HG03064 (cell line): Measurements from ENCODE around the gene ZDHHC3.

Experiments
- ATAC-seq: cut with Tn5 transposase; IDR thresholded peaks from one replicate; pipeline ENCODE4 v1.9.1; 2021; ENCODE audit warnings: low read depth; ENCODE audit not compliant: unreplicated experiment

The ZDHHC3 gene, protein sequence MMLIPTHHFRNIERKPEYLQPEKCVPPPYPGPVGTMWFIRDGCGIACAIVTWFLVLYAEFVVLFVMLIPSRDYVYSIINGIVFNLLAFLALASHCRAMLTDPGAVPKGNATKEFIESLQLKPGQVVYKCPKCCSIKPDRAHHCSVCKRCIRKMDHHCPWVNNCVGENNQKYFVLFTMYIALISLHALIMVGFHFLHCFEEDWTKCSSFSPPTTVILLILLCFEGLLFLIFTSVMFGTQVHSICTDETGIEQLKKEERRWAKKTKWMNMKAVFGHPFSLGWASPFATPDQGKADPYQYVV

DNA sequence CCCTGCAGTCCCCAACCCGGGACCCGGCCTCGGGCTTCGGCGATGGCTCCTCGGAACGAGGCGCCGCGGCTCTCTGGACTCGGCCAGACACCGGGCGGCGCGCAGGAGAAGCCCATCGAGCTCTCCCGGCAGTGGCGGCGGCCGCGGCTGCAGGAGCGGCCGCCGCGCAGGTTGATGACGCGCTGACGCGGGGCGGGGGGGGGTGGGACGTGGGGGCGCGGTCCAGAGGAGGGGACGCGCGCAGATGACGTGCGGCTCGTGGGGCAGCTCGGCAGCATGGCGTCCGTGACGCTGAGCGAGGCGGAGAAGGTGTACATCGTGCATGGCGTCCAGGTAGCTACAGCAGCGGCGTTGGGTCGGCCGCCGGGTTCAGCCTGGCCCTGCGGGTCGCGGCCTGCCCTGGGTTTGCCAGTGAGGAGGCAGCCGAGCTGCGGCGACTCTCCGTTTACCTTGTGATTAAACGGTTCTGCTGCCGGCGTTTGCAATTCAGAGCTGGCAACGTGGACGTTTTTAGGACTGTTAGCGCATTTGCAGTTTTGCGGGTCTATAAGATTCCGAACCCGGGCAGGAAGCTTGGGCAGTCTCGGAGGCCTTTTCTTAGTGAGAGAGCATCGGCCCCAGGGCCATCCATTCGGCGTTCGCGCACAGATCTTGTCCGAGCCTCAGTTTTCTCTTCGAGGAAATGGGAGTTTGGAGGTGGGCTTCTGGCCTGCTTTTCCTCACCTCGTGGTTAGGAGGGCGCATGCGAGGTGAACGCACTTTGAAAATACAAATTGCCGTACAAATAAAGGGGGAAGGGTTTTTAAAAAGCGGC, at the start of gene ZDHHC3, which contains the start of gene EXOSC7:
TSS of gene ZDHHC3 (minus strand) at position 173 of the 814 bp plus-strand sequence. CDS start 16,738 bp downstream, outside the sequence.
TSS of gene EXOSC7 (plus strand) at position 243 of the 814 bp plus-strand sequence. CDS start at position 277, 34 bp downstream.
- ATAC-seq = peak; percentile 59

DNA sequence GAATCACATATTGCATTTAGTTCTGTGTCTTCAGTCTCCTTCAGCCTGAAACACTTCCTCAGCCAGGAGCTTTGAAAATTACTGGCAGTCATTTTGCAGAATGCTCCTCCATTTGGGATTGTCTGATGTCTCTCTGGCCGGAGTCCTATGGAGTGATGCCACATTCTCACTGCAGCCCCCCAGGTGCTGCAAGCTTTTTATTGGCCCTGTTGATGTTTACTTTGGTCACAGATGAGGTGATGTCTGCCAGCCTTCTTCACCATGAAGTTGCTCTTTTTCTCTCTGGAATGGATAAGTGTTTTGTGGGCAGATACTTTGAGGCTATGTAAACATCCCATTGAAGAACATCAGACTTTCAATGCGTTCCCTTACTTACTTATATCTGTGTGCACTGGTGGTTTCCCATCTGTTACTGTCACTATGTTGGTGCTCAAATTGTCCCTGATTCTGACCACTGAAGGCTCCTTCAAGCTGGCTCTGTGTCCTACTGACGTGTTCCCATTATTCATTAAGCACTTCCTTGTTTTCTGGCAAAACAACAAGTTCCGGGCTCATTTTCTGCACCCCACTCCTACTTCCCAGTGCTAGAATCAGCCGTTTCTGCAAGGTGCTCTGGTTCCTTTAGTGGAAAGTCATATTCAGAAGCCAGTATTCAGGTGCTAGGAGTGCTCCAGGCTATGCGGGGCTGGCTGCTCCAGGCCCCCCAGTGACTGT, 48.7 kb upstream of the ZDHHC3 start:
- no peak for ATAC-seq

DNA sequence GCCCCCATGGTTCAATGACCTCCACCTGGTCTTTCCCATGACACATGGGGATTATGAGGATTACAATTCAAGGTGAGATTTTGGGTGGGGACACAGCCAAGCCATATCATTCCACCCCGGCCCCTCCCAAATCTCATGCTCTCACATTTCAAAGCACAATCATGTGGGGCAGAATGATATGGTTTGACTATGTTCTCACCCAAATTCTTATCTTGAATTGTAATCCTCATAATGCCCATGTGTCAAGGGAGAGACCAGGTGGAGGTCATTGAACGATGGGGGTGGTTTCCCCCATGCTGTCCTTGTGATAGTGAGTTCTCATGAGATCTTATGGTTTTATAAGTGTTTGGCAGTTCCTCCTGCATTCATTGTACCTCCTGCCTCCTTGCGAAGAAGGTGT, 47.7 kb upstream of the ZDHHC3 start:
- ATAC-seq = no peak

DNA sequence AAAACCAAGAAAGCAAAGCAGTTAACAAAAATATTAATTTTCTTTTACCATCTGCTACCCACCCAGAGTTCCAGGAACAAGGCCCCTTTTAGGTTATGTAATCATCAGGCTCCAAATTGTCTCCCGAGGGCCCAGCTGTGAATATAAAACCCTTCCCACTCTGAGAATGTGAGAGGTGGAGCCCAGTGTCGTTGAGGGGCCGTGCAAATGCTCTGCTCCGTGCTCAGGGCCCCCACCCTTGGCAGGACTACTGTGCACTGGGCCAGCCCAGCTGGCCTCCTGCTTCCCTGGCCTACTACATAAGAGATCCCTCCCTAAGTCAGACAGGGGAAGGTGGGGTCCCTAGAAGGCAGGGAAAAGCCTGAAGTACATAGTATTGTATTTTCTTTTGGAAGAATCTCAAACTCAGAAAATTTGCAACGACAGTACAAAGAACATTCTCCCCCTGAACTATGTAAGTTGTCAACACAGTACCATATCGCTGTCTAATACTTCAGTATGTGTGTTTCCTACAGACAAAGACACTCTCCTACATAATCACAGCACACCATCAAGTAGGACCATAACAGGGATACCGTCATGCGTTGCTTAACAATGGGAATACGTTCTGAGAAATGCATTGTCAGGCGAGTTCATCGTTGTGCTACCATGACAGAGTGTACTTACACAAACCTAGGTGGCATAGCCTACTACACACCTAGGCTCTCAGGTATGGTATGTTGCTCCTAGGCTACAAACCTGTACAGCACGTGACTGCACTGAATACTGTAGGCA, 45.7 kb upstream of the ZDHHC3 start:
- ATAC-seq = no peak

DNA sequence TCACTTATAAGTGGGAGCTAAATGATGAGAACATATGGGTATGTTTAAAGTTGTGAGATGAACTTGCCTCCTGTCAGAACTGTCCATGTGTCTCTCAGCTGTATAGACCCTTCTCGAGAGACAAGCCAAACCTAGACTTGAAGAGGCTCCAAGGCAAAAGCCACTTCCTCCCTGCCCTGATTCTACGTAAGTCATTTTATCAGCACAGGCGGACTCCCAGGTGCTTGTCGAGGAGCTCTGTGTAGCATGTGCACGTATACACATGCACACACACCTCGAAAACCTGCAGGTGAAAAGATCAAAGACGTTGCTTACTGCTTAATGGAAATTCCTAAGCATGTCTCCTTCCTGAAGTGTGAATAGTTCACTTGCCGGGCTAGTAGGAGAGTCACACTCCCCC, 44.6 kb upstream of the ZDHHC3 start:
- ATAC-seq = no peak

DNA sequence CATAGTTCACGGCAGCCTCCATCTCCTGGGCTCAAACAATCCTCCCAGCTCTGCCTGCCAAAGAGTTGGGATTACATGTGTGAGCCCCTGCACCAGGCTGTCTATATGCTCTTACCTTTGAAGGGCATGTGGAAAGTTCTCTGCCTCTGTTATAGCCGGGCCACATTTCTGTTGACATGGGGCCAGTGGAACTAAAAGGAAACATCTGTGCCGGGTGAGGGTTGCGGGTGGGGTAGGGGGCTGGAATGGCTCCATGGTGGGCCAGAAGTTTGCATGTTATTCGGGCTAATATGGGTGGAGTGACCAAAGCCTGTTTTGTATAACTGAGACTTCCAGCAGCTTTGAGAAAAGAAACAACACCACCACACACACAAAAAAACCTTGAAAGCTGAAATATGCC, 41.8 kb upstream of the ZDHHC3 start:
- no peak for ATAC-seq

DNA sequence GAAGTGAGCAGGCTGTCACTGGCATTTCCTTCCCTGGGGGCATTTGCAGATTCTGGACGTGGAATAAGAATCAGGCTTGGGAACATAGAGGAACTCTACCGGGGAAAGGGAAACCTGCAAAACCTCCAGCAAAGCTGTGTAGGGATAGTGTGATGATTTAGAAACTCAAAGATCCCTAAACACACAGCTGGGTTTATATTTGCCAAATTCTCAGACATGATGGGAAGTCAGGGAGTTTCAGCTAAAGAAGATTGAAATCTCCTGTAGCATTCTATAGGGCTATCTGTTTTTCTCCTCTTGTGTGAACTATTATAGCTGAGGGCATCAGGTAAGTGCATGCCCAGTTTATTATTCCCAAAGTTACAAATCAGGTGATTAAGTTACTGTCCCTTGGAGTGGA, 40.9 kb upstream of the ZDHHC3 start:
- ATAC-seq = no peak

DNA sequence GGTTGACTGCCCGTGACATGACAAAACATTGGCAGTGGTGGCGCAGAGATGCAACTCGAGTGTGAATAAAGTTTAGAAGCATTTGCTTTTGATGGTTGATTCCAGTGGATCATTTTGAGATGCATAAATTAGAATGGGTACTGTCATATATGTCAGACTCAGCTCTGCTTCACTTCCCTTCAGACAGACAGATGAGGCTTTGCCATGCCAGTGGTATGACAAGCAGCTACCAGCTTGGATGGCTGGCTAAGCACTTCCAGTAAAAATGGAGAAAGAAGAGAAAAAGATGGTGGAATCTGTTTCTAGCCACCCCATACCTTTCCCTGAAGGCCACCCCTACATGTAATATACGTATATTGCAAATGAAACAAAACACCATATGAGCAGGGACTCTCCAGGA, 36.6 kb upstream of the ZDHHC3 start:
- ATAC-seq = no peak

DNA sequence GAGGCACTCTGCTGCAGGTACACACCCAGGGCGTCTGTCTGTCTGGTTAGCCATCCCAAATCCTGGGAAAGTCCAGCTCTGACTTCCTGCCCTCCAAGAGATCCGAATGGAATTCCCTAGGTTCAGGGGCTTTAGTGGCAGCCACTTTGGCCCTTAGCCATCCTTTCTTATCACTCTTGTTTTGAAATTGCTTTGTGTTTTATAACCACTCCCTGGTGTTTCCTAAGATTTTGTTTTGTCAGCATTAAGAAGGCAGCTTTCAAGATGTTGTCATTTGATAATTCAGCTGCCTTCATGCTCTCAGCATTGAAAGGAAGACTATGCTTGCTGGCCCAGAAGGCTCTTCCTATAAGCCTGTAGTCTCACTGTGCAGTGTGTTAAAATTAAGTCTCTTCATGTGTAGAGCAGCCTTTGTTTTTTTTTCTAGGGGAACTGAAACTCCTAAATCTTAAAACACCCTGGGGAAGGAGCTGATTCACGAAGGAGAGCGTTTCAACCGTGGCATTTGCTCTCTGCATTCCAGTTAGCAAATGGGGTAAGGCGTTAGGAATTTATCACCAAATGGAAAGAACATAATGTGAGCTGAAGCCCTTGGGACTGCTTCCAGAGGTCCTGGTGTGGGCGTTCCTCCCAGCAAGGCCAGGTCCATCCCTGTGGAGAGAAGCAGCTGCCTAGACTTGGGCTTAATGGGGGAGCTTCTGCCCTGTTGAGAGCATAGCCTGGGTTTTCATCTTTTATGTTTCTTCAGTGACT, 36.0 kb upstream of the ZDHHC3 start:
- no peak for ATAC-seq

DNA sequence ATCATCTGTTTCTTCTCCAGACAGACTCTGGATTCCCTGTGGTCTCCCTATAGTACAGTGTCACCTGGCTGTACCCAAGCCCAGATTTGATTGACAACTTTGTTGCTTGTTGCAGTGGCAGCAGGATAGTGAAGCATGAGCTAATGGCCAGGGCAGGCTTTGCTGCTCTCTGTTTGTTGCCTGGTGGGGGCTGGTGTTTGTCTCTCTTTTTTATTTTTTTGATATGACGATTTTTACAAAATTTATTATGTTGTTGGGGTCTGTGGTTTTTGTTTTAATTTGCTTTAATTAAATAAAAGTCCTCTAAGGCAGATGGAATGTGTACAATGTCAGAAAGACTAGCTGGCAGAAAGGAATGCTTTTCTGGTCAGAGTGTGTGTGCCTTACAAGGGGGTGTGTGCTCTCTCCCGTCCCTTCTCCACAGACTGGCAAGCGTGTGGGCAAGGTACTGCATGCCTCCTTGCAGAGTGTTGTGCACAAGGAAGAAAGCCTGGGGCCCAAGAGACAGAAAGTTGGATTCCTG, 34.9 kb upstream of the ZDHHC3 start:
- ATAC-seq = no peak

DNA sequence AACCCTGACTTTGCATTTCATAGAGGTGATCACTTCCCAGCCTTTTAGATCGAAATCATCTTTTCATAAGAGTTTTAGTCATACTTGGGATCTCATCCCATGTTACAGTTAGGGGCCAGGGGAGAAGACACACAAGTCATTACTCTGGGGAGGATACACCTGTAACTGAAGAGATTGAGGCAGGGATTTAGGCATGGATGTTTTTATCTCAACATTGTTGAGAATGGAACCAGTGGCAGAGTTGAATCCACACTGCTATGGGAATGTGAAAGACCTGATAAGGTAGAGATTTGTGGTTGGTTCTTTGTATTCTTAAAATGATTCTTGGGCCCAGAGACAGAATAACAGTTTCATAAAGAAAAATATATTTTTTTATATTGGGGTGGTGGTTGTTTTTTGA, 33.9 kb upstream of the ZDHHC3 start:
- ATAC-seq = no peak

DNA sequence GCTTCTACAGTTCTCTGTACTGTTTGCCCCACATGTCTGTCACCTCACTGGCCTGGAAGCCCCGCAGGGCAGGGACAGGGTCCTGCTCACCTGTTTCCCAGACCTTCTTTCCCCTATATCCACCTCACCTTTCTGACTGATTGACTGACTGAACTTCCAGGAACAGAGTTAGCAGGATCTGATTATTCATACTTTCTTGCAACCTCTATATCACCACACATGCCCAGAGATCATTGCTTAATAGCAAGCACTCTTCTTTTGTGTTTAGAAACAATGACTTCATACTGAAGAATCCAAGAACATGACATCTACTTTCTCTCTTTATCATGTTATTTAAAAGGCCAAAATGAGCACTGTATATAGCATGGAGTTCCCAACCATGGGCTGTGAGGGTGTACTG, 32.1 kb upstream of the ZDHHC3 start:
- ATAC-seq = no peak

DNA sequence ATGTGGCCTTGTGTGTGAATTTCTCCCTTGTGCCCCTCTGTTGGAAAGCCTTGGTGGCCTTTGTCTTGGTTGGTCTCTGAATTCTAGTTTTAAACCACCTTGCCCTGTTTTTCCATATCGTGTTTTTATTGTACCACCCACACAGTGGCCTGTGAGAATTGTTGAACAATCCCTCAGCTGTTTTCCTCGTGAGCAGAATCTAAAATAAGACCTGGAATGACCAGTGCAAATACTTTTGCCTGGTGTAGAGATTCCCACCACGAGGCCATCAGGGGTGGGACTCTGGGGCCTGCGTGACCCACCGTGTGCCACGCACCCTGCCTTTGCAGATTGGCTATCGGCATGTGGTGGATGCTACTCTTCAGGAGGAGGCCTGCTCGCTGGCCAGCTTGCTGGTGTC, 31.1 kb upstream of the ZDHHC3 start:
- ATAC-seq = no peak

DNA sequence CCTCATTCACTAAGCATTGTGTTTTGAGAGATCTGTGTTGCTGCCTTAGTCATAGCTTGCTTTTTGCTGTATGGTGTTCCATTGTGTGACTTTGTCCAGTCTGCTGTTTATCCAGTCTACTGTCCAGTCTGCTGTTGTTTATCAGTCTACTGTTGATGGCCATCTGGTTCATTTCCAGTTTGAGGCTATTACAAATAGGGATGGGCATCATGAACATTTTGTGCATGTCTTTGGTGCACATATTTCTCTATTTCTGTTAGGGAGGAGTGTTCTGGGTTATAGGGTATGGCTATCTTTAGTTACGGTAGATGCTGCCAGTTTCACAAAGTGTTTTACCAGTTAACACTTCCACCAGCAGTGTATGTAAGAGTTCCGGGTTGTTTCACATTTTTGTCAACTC, 27.9 kb upstream of the ZDHHC3 start:
- ATAC-seq = no peak

DNA sequence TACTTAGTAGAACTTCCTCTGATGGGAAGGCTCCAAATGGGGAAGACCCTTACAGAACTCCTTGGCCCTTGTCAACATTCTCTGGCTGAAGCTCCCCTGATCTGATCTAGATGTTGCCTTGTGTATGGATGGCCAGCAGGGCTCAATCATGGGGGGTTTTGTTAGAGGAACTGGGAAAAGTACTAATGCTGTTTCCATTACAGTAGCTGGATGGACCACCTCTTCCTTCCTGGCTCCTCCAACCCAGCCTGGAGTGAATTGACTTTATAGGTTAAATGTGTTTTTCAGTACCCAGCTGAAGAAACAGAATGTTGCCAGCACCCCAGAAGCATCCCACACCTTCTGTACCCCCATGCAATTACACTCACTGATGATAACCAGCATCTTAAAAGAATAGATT, 27.4 kb upstream of the ZDHHC3 start:
- ATAC-seq = no peak

DNA sequence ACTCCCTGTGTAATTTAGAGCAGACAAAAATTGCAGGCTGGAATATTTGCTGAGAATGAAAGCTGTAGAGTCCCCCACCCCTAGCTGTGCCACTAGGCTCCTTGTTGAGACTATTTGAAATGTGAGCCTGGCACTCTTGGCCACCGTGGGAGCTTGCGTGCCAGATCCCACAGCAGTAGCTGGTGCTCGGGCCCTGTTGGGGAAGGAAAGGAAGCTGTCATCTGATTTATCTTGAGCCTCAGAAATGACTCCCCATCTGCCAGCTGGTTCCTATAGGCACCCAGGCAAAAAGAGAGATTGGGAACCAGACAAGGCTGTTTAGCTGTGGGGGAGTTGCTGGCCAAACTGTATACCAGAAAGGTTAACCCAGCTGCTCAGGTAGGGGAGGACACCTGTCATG, 26.7 kb upstream of the ZDHHC3 start:
- no peak for ATAC-seq

DNA sequence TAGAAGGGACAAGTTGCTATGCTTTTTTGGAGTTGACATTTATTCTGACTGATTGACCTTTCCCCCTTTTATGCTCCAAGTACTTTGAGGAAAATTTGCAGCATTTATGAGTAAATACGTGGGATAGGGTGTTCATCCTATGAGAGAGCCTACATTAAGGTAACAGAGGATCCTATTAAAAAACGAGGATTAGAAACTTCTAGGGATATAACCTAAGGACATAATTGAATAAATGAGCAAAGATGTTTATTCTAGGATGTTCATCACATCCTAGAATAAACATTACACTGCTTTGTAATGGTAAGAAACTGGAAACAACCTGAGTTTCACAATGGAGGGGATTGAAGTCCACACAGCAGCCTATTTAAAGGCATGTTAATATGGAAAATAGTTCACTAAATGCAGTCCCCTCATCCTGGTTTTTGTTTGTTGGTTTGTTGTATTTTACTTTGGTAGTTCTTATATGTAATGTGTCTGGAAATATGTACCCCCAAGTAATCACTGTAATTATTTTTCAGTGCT, 26.2 kb upstream of the ZDHHC3 start:
- no peak for ATAC-seq

DNA sequence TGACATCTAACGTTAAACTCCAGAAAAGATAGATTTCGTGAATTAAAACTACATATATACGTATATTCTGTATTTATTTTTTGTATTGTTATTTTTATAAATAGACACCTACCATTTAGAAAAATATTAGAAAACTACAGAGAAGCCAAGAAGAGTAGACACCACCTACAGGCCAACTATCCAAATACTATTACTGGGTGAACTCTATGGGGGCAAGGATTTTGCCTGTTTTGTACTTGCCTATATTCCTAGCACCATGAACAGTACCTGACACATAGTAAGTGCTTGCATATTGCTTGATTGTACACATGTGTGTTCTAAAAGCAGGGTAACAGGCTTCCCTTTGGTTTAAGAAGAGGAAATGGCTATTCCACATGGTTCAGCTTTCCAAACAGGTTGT, 25.8 kb upstream of the ZDHHC3 start:
- ATAC-seq = no peak

DNA sequence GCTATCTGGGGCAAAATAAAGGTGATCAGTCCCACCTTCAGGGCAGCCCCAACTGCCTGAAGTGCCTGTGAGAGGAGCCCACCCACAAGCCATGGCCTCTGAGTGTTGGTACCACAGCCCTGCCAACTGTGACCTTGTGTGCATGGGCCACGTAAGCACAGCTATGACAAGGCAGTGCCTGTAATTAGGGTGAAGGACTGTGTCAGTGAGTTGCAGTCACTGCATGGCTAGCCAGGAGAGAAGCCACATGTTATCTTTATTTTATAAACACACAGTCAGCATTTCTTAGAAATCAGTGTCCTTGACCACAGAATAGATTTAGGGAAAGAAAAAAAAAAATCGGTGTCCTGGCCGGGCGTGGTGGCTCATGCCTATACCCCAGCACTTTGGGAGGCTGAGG, 24.8 kb upstream of the ZDHHC3 start:
- no peak for ATAC-seq
